Ishikawa (cell line): ENCODE measurements around the gene PRKAR2B.

Experiments
- CEBPB ChIP-seq: IDR thresholded peaks from 2 replicates; pipeline ENCODE4 v1.6.1; 2012
- CREB1 ChIP-seq: IDR thresholded peaks from 2 replicates; pipeline ENCODE4 v1.6.1; 2012; ENCODE audit warnings: low read depth
- EGR1 ChIP-seq: IDR thresholded peaks from 2 replicates; pipeline ENCODE4 v1.6.1; 2012
- EP300 ChIP-seq: IDR thresholded peaks from 2 replicates; pipeline ENCODE4 v1.6.1; 2012; ENCODE audit warnings: borderline replicate concordance
- FOXM1 ChIP-seq: IDR thresholded peaks from 2 replicates; pipeline ENCODE4 v1.6.1; 2012; ENCODE audit warnings: low read depth, borderline replicate concordance
- NFIC ChIP-seq: IDR thresholded peaks from 2 replicates; pipeline ENCODE4 v1.6.1; 2012
- RAD21 ChIP-seq: IDR thresholded peaks from 2 replicates; pipeline ENCODE4 v1.6.1; 2012; ENCODE audit warnings: low read depth
- TAF1 ChIP-seq: IDR thresholded peaks from 2 replicates; pipeline ENCODE4 v1.6.1; 2012; ENCODE audit warnings: low read depth, mild to moderate bottlenecking
- TCF12 ChIP-seq: IDR thresholded peaks from 2 replicates; pipeline ENCODE4 v1.6.1; 2012; ENCODE audit warnings: low read depth
- TEAD4 ChIP-seq: IDR thresholded peaks from 2 replicates; pipeline ENCODE4 v1.6.1; 2012
- YY1 ChIP-seq: IDR thresholded peaks from 2 replicates; pipeline ENCODE4 v1.6.1; 2012; ENCODE audit warnings: low read depth
- ZBTB7A ChIP-seq: IDR thresholded peaks from 2 replicates; pipeline ENCODE4 v1.6.1; 2012; ENCODE audit warnings: low read depth
- TF ChIP-seq, protein P1 (sequence below): IDR thresholded peaks from 2 replicates; pipeline ENCODE4 v1.6.1; 2012
- TF ChIP-seq, protein P2 (sequence below): IDR thresholded peaks from 2 replicates; pipeline ENCODE4 v1.6.1; 2012
- TF ChIP-seq, protein P3 (sequence below): IDR thresholded peaks from 2 replicates; pipeline ENCODE4 v1.6.1; 2012; ENCODE audit warnings: low read depth, mild to moderate bottlenecking

PRKAR2B gene

DNA sequence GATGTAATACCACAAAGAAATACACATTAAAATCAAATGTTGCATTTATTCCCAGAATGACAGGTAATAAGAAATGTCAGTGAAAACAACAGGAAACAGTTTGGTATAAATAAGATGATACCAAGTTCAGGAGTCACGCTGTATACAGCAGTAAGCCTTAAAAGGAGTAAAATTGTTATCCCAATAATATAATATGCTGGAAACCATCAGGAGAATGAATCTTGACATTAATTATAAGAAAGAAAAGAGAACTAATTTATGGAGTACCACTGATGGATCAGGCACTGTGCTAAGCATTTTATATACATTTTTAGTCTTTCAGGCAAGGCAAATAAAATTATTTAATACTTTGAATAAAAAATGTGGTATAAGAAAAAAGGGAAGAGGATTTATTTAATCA lies 27.6 kb downstream of the PRKAR2B start:
- no peak for TF ChIP-seq RAD21
- TF ChIP-seq FOXM1: no peak
- no peak for TF ChIP-seq YY1
- no peak for TF ChIP-seq CEBPB
- TF ChIP-seq, protein P1, sequence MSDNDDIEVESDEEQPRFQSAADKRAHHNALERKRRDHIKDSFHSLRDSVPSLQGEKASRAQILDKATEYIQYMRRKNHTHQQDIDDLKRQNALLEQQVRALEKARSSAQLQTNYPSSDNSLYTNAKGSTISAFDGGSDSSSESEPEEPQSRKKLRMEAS: no peak
- TF ChIP-seq CREB1: no peak
- TF ChIP-seq, protein P2, sequence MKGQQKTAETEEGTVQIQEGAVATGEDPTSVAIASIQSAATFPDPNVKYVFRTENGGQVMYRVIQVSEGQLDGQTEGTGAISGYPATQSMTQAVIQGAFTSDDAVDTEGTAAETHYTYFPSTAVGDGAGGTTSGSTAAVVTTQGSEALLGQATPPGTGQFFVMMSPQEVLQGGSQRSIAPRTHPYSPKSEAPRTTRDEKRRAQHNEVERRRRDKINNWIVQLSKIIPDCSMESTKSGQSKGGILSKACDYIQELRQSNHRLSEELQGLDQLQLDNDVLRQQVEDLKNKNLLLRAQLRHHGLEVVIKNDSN: no peak
- TF ChIP-seq, protein P3, sequence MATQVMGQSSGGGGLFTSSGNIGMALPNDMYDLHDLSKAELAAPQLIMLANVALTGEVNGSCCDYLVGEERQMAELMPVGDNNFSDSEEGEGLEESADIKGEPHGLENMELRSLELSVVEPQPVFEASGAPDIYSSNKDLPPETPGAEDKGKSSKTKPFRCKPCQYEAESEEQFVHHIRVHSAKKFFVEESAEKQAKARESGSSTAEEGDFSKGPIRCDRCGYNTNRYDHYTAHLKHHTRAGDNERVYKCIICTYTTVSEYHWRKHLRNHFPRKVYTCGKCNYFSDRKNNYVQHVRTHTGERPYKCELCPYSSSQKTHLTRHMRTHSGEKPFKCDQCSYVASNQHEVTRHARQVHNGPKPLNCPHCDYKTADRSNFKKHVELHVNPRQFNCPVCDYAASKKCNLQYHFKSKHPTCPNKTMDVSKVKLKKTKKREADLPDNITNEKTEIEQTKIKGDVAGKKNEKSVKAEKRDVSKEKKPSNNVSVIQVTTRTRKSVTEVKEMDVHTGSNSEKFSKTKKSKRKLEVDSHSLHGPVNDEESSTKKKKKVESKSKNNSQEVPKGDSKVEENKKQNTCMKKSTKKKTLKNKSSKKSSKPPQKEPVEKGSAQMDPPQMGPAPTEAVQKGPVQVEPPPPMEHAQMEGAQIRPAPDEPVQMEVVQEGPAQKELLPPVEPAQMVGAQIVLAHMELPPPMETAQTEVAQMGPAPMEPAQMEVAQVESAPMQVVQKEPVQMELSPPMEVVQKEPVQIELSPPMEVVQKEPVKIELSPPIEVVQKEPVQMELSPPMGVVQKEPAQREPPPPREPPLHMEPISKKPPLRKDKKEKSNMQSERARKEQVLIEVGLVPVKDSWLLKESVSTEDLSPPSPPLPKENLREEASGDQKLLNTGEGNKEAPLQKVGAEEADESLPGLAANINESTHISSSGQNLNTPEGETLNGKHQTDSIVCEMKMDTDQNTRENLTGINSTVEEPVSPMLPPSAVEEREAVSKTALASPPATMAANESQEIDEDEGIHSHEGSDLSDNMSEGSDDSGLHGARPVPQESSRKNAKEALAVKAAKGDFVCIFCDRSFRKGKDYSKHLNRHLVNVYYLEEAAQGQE: no peak
- TF ChIP-seq TEAD4: no peak

DNA sequence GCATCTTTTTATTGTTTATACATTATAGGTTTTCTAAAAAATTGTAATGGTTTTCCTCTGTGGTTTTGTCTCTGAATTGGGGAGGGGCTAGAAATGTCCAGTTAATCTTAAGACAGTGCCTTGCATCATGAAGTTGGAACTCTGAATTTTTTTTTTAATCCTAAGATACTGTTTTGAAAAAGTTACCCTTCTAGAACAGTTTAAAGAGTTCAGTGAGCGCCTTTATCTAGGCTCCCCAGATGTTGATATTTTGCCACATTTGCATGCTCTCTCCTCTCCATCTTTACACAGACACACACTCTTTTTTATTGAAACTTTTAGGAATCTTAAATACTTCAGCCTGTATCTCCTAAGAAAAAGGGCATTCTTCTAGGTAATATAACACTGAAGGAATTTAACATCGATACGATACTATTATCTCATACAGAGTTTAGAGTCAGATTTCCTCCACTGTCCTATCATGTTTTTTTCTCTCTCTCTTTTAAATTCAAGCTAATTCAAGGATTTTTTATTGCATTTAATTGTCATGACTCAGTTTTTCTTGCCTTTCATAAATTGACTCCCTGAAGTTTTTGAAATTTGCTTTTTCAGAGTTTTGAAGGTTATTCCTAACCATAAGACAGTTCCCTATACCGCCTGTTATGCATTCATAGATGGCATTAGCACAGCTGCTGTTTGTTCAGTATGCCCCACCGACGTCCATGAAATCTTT lies 31.5 kb downstream of the PRKAR2B start:
- TF ChIP-seq, protein P3: no peak
- no peak for TF ChIP-seq CEBPB

DNA sequence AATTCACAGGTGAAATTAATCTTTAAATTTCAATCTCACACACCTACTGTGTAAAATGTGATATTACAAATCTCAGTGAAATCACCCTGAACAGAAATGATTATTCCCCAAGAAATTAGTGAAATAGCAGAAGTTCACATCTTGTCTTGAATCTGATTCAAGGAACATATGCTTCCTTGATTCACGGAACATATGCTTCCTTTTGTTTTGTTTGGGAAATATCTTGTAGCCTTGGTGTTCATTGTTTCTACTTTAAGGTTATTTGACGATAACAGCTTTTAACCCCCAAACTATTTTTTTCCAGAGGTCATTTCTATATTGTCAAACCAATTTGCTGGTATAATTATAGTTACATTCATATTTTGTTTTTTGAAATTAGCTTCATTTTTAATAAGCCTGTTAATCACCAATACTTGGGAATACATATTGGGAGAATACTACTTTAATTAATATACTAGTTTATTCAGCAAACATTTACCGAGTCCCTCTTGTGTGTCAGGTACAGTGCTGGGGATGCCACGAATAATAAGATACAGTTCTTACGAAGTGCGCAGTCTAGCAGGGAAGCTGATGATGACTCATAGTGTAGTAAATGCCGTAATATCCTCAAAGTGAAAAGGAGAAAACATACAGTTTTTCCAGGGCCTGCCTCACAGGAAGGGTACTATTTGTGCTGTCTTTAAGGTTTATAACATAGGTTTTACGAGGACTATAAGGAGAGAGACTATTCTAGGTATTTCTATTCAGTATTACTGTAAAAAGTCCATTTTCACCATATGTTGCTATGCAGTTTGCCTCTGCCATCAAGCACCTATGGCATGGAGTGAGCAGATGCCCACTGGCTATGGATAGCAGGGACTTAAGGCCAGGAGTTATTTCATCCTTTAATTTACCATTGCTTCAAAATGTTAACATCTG lies 32.5 kb downstream of the PRKAR2B start:
- TF ChIP-seq, protein P1: no peak
- TF ChIP-seq, protein P2: no peak
- TF ChIP-seq TCF12 (no peak), FOXM1 (no peak), TAF1 (no peak), ZBTB7A (no peak), NFIC (no peak), TEAD4 (no peak), EP300 (no peak), EGR1 (no peak), YY1 (no peak), CREB1 (no peak), CEBPB (no peak), RAD21 (no peak)
- TF ChIP-seq, protein P3: no peak

DNA sequence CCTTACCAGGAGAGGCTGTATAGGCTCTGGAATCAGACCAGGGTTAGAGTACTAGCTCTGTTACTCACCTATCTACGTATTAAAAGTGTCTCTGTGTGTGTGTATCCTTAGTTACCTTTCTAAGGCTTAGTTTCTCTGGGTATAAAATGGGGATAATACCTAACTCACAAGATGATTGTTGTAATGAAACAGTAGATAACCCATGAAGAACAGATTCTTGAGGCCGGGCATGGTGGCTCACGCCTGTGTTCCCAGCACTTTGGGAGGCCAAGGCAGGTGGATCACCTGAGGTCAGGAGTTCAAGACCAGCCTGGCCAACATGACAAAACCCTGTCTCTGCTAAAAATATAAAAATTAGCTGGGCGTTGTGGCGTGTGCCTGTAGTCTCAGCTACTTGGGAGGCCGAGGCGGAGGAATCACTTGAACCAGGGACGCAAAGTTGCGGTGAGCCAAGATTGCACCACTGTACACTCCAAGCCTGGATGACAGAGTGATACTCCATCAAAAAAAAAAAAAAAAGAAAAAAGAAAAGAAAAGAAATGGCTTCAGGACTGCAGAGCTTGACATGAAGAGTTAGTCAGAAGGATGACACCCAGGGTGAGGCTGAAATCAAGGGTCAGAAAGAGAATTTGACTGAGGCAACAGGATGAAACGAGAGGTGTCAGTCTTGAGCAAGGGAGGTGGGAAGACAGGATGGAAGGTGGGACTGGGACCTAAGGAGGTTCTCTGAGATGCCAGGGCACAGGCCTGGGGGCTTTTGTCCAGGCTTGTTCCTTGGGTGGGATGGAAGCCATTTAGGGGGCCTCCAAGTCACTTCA lies 33.4 kb downstream of the PRKAR2B start:
- TF ChIP-seq EGR1: no peak
- no peak for TF ChIP-seq TCF12
- no peak for TF ChIP-seq CREB1
- TF ChIP-seq, protein P1: no peak
- TF ChIP-seq TAF1: no peak
- TF ChIP-seq, protein P3: no peak
- no peak for TF ChIP-seq TEAD4
- TF ChIP-seq NFIC: no peak
- TF ChIP-seq, protein P2: no peak
- TF ChIP-seq FOXM1: no peak
- no peak for TF ChIP-seq RAD21
- no peak for TF ChIP-seq EP300
- TF ChIP-seq ZBTB7A: no peak
